ENCODE results near the gene LAD1.

LAD1 gene

GRCh38 chr1:201360901-201361651 lies 38.0 kb downstream of the LAD1 start:
- no peak for DNase-seq

- no peak for DNase-seq
These were observed 38.6 kb downstream of the LAD1 start for GRCh38 chr1:201360486-201360885.

GRCh38 chr1:201359873-201360210 lies 39.3 kb downstream of the LAD1 start:
- DNase-seq = no peak

- no peak for DNase-seq
These were observed 39.9 kb downstream of the LAD1 start for GRCh38 chr1:201359031-201359872.

GRCh38 chr1:201358596-201358995 lies 40.5 kb downstream of the LAD1 start:
- no peak for DNase-seq

GRCh38 chr1:201357636-201358348 lies 41.3 kb downstream of the LAD1 start:
- no peak for DNase-seq

- DNase-seq = no peak
These were observed 41.9 kb downstream of the LAD1 start for GRCh38 chr1:201357211-201357610.

GRCh38 chr1:201356701-201357100 lies 42.4 kb downstream of the LAD1 start:
- no peak for DNase-seq

GRCh38 chr1:201356236-201356635 lies 42.9 kb downstream of the LAD1 start:
- no peak for DNase-seq

- no peak for DNase-seq
These were observed 43.7 kb downstream of the LAD1 start for GRCh38 chr1:201355471-201355870.

- DNase-seq = no peak
These were observed 44.2 kb downstream of the LAD1 start for GRCh38 chr1:201354901-201355295.

GRCh38 chr1:201354151-201354900 lies 44.8 kb downstream of the LAD1 start:
- no peak for DNase-seq

- no peak for DNase-seq
These were observed 45.8 kb downstream of the LAD1 start for GRCh38 chr1:201353186-201353940.

GRCh38 chr1:201351617-201352016 lies 47.5 kb downstream of the LAD1 start:
- DNase-seq = no peak

- DNase-seq = no peak
These were observed 48.2 kb downstream of the LAD1 start for GRCh38 chr1:201350884-201351283.

GRCh38 chr1:201350361-201350725 lies 48.8 kb downstream of the LAD1 start:
- DNase-seq = no peak

- no peak for DNase-seq
These were observed 50.0 kb downstream of the LAD1 start for GRCh38 chr1:201349092-201349491.

GRCh38 chr1:201348211-201348566 lies 50.9 kb downstream of the LAD1 start:
- no peak for DNase-seq

GRCh38 chr1:201347498-201348210 lies 51.5 kb downstream of the LAD1 start:
- no peak for DNase-seq

- DNase-seq = no peak
These were observed 52.1 kb downstream of the LAD1 start for GRCh38 chr1:201346987-201347386.

- no peak for DNase-seq
These were observed 52.7 kb downstream of the LAD1 start for GRCh38 chr1:201346337-201346939.

GRCh38 chr1:201345081-201345355 lies 54.1 kb downstream of the LAD1 start:
- DNase-seq = no peak

All from activated naive CD4-positive, alpha-beta T cell (primary cell).